Measurements from ENCODE around the gene CCSER1.

DNA sequence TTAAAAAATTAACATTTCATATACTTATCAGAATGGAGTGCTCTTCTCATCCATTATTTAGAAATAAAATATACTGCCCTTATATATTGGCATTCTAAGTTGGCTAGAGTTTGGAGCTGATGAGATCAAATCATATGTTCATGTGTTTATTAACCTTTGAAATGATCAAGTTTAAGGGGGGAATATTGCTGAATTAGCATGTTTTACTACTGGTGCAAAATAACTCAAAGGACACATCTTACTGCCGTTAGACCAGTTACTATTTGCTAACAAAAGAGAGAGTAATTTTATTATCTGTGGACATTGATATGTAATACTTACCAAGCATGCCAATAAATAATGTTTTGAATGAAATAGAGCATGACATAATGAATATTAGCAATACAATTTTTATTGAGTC is 901.0 kb downstream of the CCSER1 start:
- TF ChIP-seq, protein P1, sequence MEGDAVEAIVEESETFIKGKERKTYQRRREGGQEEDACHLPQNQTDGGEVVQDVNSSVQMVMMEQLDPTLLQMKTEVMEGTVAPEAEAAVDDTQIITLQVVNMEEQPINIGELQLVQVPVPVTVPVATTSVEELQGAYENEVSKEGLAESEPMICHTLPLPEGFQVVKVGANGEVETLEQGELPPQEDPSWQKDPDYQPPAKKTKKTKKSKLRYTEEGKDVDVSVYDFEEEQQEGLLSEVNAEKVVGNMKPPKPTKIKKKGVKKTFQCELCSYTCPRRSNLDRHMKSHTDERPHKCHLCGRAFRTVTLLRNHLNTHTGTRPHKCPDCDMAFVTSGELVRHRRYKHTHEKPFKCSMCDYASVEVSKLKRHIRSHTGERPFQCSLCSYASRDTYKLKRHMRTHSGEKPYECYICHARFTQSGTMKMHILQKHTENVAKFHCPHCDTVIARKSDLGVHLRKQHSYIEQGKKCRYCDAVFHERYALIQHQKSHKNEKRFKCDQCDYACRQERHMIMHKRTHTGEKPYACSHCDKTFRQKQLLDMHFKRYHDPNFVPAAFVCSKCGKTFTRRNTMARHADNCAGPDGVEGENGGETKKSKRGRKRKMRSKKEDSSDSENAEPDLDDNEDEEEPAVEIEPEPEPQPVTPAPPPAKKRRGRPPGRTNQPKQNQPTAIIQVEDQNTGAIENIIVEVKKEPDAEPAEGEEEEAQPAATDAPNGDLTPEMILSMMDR (conservative IDR thresholded peaks at IDR 0.05; ENCODE audit: low read depth in 2 of 2), result no peak
- TF ChIP-seq EZH2 (IDR thresholded peaks at IDR 0.05; ENCODE audit: low read depth, unreplicated experiment) (no peak), POLR2AphosphoS5 (IDR thresholded peaks at IDR 0.05; ENCODE audit: low read depth) (no peak), CREB1 (CRISPR knock-in tag; IDR thresholded peaks at IDR 0.05; ENCODE audit: low read depth) (no peak)
- TF ChIP-seq, protein P2, sequence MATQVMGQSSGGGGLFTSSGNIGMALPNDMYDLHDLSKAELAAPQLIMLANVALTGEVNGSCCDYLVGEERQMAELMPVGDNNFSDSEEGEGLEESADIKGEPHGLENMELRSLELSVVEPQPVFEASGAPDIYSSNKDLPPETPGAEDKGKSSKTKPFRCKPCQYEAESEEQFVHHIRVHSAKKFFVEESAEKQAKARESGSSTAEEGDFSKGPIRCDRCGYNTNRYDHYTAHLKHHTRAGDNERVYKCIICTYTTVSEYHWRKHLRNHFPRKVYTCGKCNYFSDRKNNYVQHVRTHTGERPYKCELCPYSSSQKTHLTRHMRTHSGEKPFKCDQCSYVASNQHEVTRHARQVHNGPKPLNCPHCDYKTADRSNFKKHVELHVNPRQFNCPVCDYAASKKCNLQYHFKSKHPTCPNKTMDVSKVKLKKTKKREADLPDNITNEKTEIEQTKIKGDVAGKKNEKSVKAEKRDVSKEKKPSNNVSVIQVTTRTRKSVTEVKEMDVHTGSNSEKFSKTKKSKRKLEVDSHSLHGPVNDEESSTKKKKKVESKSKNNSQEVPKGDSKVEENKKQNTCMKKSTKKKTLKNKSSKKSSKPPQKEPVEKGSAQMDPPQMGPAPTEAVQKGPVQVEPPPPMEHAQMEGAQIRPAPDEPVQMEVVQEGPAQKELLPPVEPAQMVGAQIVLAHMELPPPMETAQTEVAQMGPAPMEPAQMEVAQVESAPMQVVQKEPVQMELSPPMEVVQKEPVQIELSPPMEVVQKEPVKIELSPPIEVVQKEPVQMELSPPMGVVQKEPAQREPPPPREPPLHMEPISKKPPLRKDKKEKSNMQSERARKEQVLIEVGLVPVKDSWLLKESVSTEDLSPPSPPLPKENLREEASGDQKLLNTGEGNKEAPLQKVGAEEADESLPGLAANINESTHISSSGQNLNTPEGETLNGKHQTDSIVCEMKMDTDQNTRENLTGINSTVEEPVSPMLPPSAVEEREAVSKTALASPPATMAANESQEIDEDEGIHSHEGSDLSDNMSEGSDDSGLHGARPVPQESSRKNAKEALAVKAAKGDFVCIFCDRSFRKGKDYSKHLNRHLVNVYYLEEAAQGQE (IDR thresholded peaks at IDR 0.05; ENCODE audit: unreplicated experiment), result no peak
